ENCODE measurements around the gene TRIOBP.

The TRIOBP gene

GRCh38 chr22:37806409-37807333, 109.8 kb downstream of the TRIOBP start:
- TF ChIP-seq CTCF (IDR thresholded peaks at IDR 0.05; ENCODE audit: low read depth, low read length) (no peak), EZH2phosphoT487 (IDR thresholded peaks at IDR 0.05; ENCODE audit: low read depth) (peak; percentile 68)
- Histone ChIP-seq H3K27me3 (ENCODE audit: low read depth, low read length) (peaks cover 18% of the 10 kb centered on the region), H3K4me2 (ENCODE audit: low read length) (peak overlapping the region; percentile 87), H3K4me3 (ENCODE audit: low read length) (peak overlapping the region; percentile 83), H3K36me3 (replicated peaks; ENCODE audit: low read depth, low read length) (no peaks in the 10 kb centered on the region), H3K27ac (ENCODE audit: low read length) (no peak overlapping the region), H3K79me2 (ENCODE audit: low read length) (no peaks in the 10 kb centered on the region), H2AFZ (ENCODE audit: low read depth, low read length) (0 out of 2 replicates have a peak overlapping the region, but pooled peaks have one; percentile 6), H3K9me3 (ENCODE audit: insufficient read depth, low read length) (no peaks in the 10 kb centered on the region), H3K9ac (ENCODE audit: low read length) (peak overlapping the region; percentile 39), H3K4me1 (ENCODE audit: low read length) (peaks cover 9% of the 10 kb centered on the region; the same call in 1 of the 2 replicates), H4K20me1 (ENCODE audit: insufficient read depth, low read length) (no peaks in the 10 kb centered on the region)

- Histone ChIP-seq H3K9ac (ENCODE audit: low read length) (peak within 1 kb of the TSS; percentile 64), H2AFZ (ENCODE audit: low read depth, low read length) (peak within 1 kb of the TSS; percentile 74), H4K20me1 (ENCODE audit: insufficient read depth, low read length) (no peaks in the 10 kb centered on the region), H3K4me3 (ENCODE audit: low read length) (peak within 1 kb of the TSS; percentile 83), H3K79me2 (ENCODE audit: low read length) (no peaks in the 10 kb centered on the region), H3K27me3 (ENCODE audit: low read depth, low read length) (peaks cover 18% of the 10 kb centered on the region), H3K4me1 (ENCODE audit: low read length) (peaks cover 9% of the 10 kb centered on the region; the same call in 1 of the 2 replicates), H3K36me3 (replicated peaks; ENCODE audit: low read depth, low read length) (no peaks in the 10 kb centered on the region), H3K9me3 (ENCODE audit: insufficient read depth, low read length) (no peaks in the 10 kb centered on the region), H3K4me2 (ENCODE audit: low read length) (peak within 1 kb of the TSS; percentile 87), H3K27ac (ENCODE audit: low read length) (no peak within 1 kb of the TSS)
- no peak for TF ChIP-seq CTCF (IDR thresholded peaks at IDR 0.05; ENCODE audit: low read depth, low read length)
- TF ChIP-seq EZH2phosphoT487 (IDR thresholded peaks at IDR 0.05; ENCODE audit: low read depth) = no peak
Measured at GRCh38 chr22:37807410-37808293, 110.8 kb downstream of the TRIOBP start, which contains the start of gene GCAT. Gene GCAT (plus strand): TSS chr22:37807934. CDS start chr22:37807968, 34 bp downstream.

- Histone ChIP-seq H3K9me3 (ENCODE audit: insufficient read depth, low read length) (no peaks in the 10 kb centered on the region), H3K9ac (ENCODE audit: low read length) (peak overlapping the region; percentile 64), H3K36me3 (replicated peaks; ENCODE audit: low read depth, low read length) (no peaks in the 10 kb centered on the region), H3K27me3 (ENCODE audit: low read depth, low read length) (peaks cover 18% of the 10 kb centered on the region), H3K4me2 (ENCODE audit: low read length) (peak overlapping the region; percentile 87), H3K4me3 (ENCODE audit: low read length) (peak overlapping the region; percentile 83), H3K27ac (ENCODE audit: low read length) (no peak overlapping the region), H2AFZ (ENCODE audit: low read depth, low read length) (peak overlapping the region; percentile 74), H3K4me1 (ENCODE audit: low read length) (peaks cover 9% of the 10 kb centered on the region; the same call in 1 of the 2 replicates), H4K20me1 (ENCODE audit: insufficient read depth, low read length) (no peaks in the 10 kb centered on the region), H3K79me2 (ENCODE audit: low read length) (no peaks in the 10 kb centered on the region)
- TF ChIP-seq EZH2phosphoT487 (IDR thresholded peaks at IDR 0.05; ENCODE audit: low read depth) = no peak
Measured at GRCh38 chr22:37808294-37808657, 111.4 kb downstream of the TRIOBP start.

GRCh38 chr22:37809672-37810333, 113.0 kb downstream of the TRIOBP start:
- Histone ChIP-seq H3K27me3 (ENCODE audit: low read depth, low read length) (peaks cover 18% of the 10 kb centered on the region), H3K36me3 (replicated peaks; ENCODE audit: low read depth, low read length) (no peaks in the 10 kb centered on the region)

More at GRCh38 chr22:37809672-37810333, 113.0 kb downstream of the TRIOBP start:
- H3K9me3 ChIP-seq (ENCODE audit: insufficient read depth, low read length) = no peaks in the 10 kb centered on the region
- no peaks in the 10 kb centered on the region for H3K79me2 ChIP-seq (ENCODE audit: low read length)
- no peak overlapping the region for H3K4me2 ChIP-seq (ENCODE audit: low read length)
- peaks cover 9% of the 10 kb centered on the region; the same call in 1 of the 2 replicates for H3K4me1 ChIP-seq (ENCODE audit: low read length)
- no peak overlapping the region for H3K4me3 ChIP-seq (ENCODE audit: low read length)
- H3K9ac ChIP-seq (ENCODE audit: low read length) = no peak overlapping the region
- H2AFZ ChIP-seq (ENCODE audit: low read depth, low read length) = no peak overlapping the region
- no peak overlapping the region for H3K27ac ChIP-seq (ENCODE audit: low read length)
- TF ChIP-seq CTCF (IDR thresholded peaks at IDR 0.05; ENCODE audit: low read depth, low read length) (no peak), EZH2phosphoT487 (IDR thresholded peaks at IDR 0.05; ENCODE audit: low read depth) (no peak)
- no peaks in the 10 kb centered on the region for H4K20me1 ChIP-seq (ENCODE audit: insufficient read depth, low read length)
